Activated CD8-positive, alpha-beta memory T cell treated with anti-CD3 and anti-CD28 coated beads for 24 hours (primary cell): Measurements from ENCODE around the gene GRID1.
"Not testable (repeated sequence)": the region's sequence is repeated elsewhere in the genome, so short reads cannot be mapped to it uniquely, and the experiment has no call there.

ENCODE experiments used
- DNase-seq: peaks from one replicate; pipeline ENCODE4 v3.0.0-alpha.2; 2020

The GRID1 gene

DNA sequence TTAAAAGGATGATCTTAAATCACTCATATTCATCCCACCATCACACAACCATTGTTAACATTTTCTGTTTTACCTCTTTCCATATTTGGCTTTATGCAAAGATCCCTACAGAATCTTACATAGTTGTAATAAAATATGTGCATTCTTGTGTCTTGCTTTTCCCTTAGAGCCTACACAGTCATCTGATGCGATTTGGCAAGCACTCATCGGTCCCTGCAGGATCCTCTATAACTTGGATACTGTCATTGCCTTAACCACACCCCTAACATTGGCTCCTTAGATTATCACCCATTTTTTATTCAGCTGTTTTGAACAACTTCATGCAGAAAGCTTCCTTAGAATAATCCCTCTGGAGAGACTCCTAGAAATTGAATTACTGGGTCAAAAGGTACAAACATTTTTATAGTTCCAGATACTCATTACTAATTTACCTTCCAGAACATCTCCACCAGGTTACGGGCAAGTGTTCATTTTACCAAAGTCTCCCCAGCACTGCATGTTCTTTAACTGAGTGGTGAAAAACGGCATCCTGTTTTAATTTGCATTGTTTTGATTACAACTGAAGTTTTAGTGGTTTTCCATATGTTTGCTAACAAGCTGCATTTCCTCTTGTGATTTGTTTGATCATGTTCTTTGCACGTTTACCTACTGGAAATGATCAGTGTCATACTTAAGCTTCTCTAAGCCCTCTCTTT, 268.3 kb downstream of the GRID1 start:
- no peak for DNase-seq

DNA sequence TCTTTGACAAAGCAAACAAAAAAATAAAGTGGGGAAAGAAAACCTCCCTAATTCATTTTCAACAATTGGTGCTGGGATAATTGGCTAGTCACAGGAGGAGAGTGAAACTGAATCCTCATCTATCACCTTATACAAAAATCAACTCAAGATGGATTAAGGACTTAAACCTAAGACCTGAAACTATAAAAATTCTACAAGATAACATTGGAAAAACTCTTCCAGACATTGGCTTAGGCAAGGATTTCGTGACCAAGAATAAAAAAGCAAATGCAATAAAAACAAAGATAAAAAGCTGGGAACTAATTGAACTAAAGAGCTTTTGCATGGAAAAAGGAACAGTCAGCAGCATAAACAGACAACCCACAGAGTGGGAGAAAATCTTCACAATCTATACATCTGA, 271.5 kb downstream of the GRID1 start:
- DNase-seq = not testable (repeated sequence)

DNA sequence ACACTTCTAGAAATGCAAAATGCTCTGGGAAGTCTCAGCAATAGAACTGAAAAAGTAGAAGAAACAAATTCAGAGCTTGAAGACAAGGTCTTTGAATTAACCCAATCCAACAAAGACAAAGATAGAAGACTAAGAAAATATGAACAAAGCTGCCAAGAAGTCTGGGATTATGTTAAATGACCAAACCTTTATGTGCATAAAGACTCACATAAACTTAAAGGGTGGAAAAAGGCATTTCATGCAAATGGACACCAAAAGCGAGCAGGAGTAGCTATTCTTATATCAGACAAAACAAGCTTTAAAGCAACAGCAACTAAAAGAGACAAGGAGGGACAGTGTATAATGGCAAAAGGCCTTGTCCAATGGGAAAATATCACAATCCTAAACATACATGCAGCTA, 274.3 kb downstream of the GRID1 start:
- not testable (repeated sequence) for DNase-seq

DNA sequence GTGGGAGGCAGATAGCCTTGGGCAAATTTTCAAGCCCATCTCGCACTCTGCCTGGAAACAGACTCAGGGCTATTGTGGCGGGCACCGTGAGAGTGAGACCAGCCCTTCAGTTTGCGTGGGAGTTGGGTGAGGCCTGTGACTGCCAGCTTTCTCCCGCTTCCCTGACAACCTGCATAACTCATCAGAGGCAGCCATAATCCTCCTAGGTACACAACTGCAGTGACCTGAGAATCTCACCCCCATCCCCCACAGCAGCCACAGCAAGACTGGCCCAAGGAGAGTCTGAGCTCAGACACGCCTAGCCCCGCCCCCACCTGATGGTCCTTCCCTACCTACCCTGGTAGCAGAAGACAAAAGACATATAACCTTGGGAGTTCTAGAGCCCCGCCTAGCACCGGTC, 275.4 kb downstream of the GRID1 start:
- no peak for DNase-seq

DNA sequence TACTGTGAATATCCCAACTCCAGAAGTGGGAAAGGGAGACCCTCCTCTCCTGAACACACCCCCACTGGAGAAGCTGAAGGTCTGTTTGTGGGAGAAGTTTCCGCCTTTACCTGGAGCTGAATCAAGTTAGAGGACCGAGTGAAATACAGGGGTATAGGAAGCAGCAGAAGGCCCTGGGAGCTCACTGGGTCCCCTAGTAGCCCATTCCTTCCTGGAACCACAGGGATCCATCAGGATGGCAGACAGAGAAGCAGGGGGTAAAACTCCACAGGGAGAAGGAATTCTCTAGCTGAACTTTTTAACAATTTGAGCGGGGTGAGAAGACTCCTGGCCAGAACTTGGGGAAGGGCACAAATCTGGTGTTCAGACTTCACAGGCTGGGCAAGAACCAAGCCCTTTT, 275.8 kb downstream of the GRID1 start:
- DNase-seq = no peak

DNA sequence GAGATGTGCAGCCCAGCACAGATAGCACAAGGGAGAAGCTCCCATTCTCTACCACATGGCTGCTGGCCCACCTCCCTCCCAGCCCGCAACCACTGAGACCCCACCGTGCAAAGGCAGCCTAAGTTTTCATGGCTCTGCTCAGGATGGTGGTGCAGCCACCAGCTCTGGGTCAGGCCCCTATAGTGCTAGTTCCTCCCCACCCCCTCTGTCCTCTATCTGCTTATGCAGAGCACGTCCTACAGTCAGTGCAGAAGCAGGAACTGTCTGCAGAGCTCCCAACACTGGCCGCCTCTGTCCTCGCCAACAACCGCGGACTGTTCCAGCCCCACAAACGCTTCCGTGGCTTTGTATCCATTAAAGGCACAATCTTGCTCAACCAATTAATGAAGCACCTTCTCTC, 278.9 kb downstream of the GRID1 start:
- no peak for DNase-seq

DNA sequence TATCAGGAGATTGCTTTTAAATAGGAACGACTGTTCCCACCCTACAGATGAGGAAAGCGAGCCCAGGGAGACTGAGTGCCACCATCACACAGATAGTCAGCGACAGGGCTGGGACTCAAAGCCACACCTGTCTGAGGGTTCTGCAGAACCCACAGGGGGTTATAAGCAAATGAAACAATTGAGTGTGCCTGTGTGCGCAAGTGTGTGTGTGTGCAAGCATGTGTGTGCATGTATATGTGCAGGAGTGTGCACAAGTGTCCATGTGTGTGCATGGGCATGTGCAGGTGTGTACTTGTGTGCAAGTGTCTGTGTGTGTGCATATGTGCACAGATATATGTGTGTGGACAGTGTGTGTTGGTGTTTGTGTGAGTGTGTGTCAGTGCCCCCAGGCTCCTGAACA, 280.2 kb downstream of the GRID1 start:
- DNase-seq = no peak

DNA sequence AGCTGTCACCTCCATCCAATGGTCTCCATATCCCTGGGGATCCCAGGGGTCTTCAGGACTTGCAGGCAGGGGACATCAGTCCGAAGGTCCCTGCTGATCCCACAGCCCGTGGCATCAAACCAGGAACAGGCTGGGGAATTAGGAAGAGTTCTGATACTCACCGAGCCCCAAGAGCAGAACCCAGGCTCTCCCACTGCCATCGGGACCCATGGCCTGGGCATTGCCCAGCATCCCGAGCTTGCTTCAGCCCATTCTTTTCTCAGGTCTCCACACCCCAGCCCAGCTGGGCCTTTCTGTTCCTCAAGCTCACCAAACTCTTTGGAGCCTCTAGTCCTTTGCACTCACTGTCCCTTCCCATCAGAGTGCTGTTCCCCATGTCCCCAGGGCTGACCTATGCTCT, 280.9 kb downstream of the GRID1 start:
- DNase-seq = peak; percentile 19

DNA sequence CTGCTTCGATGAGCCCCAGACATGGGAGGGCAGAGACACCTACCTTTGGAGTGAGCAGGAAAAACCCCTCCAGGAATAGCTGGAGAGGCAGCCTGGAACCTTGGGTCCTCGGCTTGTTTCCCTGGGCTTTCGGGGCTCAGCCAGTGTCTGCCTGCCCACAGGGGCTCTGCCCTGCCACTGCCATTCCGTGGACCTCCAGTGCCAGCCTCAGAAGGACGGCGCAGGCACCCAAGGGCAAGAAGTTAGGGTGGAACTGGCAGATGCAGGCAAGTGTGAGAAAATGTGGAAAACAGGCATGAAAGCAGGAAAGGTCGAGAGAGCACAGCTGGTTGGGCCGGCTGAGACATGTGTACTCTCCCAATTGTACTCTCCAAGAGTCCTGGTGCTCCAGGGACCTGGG, 281.5 kb downstream of the GRID1 start:
- DNase-seq = peak; percentile 32

DNA sequence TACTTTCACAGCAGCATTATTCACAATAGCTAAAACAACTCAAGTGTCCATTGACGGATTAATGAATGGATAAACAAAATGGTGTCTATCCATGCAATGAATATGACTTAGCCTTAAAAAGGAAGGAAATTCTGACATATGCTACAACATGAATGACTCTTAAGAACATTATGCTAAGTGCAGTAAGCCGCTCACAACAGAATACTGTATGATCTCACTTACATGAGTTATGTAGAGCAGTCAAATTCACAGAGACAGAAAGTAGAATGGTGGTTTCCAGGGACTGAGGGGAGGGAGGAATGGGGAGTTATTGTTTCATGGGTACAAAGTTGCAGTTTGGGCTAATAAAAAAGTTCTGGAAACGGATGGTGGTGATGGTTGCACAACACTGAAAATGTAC, 282.0 kb downstream of the GRID1 start:
- no peak for DNase-seq

DNA sequence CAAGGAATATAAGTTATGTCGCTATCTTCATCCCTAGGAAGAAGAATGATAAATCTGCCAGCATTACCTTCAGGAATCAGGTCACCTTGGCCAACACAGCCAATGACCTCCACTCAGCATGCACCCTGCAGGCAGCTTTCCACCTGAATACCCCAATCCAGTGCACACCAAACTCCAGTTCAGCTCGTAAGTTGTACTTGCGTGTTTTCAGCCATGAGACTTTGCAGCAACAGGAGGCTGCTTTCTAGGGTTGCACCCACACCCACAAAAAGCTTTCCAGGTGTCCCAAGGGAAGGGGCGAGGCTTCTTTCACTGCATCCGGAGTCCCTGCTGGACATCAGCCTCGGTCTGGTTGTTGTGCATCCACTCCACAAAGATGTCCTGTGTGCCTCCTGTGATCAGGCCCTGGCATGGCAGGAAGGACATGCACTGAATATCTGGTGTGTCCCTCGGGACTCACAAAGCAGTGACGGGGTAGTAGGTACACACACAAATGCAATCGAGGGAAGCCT, 282.9 kb downstream of the GRID1 start:
- DNase-seq = peak; percentile 13

DNA sequence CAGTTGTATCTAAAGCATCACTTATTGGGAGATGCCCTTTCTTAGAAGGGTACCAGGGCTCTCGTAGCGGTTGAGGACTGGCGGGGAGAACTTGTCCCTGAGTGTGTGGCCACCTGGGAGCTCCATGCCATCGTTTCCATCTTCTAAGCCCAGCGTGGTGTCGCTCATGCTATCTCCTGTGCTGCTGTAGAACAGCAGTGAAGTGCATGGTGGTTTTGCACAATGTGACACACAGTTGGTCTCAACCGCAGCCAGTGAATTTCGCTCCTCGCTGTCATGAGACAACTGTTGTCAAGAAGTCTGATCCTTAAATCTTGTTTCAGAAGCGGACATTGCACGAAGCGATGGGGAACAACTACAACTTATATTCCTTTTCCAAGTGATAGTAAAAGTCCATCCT, 283.4 kb downstream of the GRID1 start:
- DNase-seq = peak; percentile 26

DNA sequence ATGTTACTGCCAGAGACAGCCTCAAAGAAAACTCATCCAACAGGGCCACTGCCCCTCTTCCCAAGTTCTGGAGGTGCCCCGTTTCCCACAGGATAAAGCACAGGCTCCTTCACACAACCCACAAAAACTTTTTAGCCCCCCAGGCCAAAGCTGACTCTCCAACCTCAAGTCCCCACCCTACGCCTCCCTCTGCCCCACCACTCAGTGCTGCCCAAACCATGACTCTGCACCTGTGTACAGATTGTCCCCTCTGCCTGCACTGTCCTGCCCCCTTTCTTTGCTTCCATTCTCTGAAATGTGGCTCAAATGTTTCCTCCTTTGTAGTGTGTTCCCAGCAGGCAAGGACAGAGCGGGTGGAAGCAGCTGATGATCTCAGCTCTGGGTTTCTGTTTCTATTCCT, 284.0 kb downstream of the GRID1 start:
- peak; percentile 26 for DNase-seq

DNA sequence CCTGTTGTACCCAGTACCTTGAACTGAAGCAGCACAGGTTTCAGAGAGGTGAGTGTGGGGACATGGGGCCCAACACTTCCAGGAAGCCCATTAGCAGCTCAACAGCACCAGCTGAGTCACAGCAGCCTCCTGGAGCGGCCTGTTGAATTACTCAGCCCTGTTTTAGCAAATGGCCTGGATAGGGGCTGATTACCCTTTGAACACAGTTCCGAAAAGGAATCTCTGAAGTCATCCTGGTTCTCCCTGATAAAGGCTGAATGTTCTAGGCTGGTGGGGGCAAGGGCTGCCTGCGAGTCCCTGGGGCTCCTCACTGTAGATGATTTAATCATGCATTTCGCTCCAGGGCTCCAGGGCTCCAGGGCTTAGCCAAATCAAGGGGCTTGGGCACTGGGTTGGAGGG, 287.5 kb downstream of the GRID1 start:
- DNase-seq = no peak

DNA sequence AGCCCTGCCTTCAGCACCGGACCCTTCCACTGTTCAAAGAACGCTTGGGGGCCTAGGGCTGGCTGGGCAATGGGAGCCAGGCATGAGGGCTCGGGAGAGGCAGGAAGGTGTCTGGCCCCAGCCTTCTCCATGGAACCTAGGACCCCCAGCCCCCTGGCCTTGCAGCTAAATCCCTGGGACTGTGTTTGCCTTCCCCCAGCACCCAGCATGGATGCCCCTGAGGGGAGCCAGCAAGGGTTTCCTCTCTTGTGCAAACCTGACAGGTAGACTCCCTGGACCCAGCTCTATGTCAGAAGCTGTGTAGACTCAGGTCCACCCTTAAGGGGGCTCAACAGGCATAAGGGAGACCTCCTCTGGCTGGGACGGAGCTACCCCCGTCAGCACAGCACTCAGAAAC, 288.0 kb downstream of the GRID1 start:
- peak; percentile 24 for DNase-seq

DNA sequence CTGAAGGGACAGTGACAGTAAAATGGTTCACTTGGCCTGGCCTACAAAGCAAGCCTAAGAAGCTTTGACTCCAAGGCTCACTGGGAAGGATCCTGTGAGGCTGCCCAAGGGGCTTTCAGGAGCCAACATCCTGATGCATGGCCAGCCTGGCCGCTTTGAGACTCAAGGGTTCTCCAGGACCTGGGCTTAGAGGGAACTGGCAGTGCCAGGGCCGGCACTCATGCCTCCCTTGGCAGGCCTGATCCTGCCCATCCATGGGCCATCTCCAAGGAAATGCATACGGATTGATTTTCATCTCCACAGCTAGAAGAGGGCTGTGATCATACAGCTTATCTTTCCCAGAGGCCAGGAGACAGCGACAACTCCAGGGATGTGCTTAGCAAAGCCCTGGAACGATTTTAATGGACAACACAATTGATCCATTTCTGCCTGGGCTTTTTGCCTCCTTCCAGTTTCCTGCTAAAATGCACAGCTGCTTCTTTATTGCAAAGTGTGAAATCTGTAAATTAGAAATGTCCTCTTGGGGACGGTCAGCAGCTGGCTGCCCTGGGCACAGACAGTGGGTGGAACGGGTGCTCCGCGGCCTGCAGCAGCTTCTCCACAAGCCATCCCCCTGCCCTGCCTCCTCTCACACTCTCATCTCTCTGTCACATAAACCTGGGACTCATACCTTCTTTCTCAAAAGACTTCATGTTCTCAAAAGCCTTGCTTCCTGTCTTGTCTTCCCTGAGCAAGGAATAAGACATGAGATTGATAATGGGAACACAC, 288.5 kb downstream of the GRID1 start:
- DNase-seq = no peak

DNA sequence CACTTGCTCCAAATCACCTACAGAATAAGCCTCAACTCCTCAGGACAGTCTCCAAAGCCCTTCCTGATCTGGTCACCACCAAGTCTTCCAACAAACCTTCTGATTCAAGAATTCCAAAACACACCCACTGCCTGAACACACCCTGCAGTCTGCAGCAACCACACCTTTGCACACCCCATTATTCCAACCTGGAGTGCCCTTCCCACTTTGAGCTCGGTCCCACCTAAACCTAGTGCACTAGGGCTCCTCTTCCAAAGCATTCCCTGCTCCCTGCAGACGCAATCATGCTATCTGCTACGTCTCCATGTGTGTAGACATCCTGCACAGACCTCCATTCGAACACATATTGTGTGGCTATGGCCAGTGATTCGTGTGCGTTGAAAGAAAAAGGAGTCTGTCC, 289.3 kb downstream of the GRID1 start:
- no peak for DNase-seq

DNA sequence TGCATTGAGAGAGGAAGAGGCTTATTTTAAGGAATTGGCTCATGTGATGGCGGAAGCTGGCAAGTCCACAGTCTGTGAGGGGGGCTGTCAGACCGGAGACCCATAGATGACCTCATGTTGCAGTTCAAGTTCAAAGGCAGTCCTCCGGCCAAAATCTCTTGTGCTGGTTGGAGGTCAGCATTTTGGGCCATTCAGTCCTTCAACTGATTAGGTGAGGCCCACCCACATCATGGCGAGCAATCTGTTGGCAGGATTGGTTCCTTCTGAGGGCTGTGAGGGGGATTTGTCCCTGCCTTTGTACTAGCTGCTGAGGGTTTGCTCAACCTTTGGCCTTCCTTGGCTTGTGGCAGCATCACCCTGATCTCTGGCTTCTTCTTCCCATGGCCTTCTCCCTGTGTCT, 290.1 kb downstream of the GRID1 start:
- not testable (repeated sequence) for DNase-seq

DNA sequence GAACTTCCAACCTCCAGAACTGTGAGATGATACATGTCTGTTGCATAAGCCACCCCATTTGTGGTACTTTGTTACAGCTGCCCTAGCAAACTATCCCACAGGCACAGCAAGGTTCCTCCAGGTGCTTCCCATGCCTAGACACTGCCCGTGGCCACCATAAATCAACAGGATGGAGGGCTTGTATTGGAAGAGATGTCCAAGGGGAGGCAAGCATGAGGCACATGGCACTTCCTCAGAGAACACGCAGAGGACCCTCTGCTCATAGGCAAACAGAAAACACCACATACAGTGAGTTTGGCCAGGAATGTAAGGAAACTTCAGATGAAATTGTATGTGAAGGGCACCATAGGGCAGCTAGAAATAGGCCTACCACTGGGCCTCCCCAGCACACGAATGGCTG, 291.1 kb downstream of the GRID1 start:
- DNase-seq = no peak

DNA sequence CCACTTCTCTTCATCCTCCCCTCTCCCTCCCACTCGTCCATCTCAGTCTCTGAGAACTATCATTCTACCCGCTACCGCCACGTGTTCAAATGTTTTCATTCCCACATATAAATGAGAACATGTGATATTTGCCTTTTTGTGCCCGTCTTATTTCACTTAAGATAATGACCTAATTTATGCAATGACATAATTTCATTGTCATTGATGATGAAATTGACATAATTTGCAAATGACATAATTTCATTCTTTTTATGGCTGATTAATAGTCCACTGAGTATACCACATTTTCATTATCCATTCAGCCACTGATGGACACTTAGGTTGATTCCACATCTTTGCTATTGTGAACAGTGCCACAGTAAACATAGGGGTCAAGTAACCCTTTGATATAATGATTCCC, 292.3 kb downstream of the GRID1 start:
- DNase-seq = no peak

DNA sequence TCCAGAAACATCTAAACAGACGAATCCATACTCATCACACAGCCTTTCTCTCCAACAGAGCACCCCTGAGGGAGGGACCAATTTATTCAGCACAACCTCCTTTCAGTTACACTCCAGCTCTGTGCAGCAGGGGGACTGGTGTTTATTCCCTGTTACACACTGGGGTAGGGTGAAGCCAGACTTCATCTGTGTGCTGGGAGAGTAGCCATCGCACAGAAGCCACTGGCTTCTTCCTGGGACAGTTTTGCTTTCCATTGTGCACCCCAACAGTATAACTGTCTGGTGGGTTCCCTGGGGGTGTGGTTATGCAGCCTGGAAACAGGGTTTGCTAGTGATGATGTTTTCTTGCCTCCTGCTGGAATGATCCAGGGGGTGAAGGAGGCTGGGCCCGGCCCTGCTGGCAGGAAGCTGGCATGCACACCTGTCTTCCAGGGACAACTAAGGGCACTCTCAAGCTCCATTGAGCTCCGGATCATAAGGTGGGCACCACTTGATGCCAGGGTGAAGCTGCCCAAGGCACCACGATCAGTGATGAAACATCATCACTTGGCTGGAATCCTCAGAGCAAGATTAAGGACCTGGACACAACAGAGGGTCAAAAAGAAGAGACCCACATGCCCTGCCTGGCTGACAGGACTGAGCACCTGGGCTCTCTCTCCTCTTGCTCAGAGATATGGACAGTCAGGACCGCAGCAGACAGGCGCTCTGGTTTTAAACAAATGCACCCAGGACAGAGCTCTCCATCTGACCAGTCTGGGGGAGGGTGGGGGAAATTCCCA, 293.2 kb downstream of the GRID1 start:
- DNase-seq = no peak

DNA sequence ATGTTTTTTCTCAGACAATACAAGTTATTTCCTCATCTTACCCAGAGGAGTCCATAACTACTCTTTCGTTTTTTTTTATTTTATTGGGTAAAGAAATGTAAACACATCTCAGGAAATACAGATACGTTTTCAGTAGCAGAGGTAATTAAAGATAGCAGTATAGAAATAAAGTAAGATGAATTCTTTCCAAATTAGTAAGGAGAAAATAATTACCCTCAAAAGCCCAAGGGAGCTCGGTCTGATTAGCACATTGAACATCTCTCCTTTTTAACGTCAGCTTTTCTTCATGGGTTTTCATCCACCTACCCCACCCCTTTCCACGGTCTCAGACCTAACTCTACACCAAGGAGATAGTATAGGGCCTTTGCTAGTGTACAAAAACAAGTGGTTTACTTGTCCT, 294.2 kb downstream of the GRID1 start:
- DNase-seq = no peak

DNA sequence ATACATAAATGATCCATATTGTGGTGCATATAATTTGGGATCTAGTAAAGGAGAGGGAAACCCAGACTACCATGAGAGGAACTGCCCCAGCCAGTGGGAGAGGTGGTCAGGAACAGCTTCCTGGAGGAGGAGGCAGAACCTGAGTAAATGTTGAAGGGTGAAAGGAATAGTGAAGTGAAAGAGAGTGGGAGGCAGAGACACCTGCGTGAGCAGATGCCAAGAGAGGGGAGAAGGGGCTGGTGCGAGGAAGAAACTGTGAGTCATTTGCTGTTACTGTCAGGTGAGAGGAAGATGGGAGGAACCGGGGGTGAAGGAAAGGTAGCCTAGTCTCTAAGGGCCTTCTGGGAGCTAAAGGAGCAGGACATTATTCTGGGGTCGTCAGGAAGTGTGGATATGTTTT, 294.8 kb downstream of the GRID1 start:
- no peak for DNase-seq

DNA sequence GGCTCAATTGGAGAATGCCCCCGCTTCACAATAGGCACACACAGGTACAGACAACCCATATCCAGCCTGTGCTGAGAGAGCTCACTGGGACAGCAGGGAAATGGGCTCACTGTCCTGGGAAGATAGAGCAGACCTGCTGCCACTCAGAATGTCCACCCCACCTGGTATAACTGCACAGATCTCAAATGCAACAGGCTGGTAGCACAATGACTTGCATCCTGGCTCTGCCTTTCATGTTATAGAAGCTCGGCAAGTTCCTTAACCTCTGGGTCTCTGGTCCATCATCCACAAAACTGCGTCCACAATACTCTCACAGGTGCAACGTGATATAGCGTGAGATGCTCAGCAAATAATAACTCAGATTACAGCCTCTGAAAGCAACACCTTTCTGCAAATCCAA, 295.4 kb downstream of the GRID1 start:
- no peak for DNase-seq
